Cortex of kidney (tissue), 1 donor: ENCODE data around the gene KDM7A.
"Not testable (repeated sequence)": the region's sequence is repeated elsewhere in the genome, so short reads cannot be mapped to it uniquely, and the experiment has no call there.

Experiments used
- DNase-seq: peaks from one replicate; lab custom pipeline; 2025; lab: John Stamatoyannopoulos, UW

Gene KDM7A

DNA sequence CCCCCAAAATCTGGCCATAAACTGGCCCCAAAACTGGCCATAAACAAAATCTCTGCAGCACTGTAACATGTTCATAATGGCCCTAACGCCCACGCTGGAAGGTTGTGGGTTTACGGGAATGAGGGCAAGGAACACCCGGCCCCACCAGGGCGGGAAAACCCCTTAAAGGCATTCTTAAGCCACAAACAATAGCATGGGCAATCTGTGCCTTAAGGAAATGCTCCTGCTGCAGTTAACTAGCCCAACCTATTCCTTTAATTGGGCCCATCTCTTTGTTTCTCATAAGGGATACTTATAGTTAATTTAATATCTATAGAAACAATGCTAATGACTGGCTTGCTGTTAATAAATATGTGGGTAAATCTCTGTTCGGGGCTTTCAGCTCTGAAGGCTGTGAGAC is 26.2 kb upstream of the KDM7A start:
- not testable (repeated sequence) for DNase-seq

DNA sequence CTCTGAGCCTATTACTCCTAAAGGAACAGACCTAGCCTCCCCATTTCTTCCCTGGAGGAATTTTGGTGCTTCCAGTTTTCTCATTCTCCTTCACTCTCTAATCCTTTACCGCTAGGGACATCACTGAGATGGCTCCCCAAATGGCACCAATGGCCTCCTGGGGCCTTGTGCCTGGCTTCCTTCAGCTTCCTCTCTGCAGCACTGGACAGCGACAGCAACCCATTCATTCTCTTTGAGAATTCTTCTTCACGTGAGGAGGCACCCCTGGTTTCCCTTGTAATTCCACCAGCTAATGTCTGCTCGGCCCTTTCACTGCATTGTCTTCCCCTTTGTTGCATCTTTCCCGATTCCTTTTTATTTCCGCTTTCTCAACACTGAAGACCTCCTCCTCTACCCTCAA is 24.6 kb upstream of the KDM7A start:
- no peak for DNase-seq

DNA sequence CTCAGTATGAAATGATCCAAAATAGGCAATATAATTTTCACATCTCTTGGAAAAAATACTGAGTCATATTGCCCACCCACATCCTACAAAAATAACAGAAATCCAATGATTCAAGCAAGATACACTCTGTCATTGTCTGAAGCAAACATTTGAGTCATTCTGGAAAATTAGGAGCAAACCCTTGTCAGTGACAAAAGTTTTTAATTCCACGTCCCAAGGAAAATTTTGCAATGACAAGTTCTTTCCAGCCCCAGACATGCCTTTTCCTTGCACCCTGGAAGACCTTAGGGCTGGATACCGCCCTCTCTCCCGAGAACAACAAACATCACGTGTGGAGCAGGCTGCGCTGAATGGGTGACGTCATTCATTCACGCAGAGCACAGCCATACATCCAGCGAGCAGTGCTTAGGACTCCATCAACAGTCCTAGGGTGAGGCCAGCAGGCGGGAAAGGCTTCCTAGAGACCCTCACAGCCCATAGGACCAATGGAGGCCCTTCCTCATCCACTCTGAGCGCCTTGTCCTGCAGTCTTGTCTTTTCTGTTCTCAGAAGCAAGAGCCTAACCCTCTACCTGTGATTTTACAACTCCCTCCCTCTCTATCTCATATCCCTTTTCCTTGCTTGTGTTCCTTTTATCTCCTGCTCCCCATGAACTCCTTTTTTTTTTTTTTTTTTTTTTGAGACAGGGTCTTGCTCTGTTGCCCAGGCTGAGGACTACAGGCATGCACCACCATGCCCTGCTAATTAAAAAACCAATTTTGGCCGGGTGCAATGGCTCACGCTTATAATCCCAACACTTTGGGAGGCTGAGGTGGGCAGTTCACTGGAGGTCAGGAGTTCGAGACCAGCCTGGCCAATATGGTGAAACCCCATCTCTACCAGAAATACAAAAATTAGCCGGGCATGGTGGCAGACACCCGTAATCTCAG is 23.5 kb upstream of the KDM7A start:
- no peak for DNase-seq

DNA sequence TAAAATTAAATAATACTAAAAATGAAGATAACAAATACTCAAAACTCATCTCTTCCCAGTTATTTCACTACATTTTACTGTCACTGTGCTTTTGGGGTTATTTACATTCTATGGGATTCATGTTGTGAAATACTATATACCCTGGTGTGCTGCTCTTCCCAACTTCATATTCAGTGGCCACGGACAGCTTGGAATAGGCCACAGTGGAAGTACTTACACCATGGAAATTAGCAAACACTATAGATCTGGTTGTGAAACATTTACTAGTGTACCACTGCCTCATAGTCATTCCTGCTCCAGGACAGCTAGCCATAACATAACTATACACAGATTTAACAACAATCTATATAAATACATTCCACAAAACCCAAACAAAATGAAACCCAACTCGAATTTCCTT is 21.2 kb upstream of the KDM7A start:
- no peak for DNase-seq

DNA sequence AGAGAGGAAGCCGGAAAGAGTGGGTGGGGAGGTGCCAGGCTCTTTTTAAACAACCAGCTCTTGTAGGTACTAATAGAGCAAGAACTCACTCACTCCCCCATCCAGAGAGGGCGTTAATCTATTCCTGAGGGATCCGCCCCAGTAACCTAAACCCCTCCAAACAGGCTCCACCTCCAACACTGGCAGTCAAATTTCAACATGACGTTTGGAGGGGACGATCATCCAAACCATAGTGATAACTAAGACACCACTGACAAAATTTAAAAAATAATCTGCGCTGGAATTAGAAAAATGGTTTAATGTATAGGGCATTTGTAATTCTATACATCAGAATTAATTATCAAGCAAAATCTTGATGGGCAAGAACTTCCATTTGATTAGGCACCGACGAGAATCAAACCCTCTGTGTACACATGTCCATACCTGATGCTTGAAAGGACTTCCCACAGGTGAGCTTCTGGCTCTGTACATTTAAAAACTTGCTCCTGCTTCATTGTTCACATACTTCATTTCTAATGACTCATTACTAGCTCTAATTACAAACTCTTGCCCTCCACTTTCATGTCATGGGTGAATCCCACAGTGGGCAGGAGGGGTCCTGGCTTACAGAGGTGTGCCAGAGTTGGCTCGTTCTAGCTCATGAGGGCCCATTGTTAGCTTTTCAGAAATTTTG is 20.6 kb upstream of the KDM7A start:
- no peak for DNase-seq

DNA sequence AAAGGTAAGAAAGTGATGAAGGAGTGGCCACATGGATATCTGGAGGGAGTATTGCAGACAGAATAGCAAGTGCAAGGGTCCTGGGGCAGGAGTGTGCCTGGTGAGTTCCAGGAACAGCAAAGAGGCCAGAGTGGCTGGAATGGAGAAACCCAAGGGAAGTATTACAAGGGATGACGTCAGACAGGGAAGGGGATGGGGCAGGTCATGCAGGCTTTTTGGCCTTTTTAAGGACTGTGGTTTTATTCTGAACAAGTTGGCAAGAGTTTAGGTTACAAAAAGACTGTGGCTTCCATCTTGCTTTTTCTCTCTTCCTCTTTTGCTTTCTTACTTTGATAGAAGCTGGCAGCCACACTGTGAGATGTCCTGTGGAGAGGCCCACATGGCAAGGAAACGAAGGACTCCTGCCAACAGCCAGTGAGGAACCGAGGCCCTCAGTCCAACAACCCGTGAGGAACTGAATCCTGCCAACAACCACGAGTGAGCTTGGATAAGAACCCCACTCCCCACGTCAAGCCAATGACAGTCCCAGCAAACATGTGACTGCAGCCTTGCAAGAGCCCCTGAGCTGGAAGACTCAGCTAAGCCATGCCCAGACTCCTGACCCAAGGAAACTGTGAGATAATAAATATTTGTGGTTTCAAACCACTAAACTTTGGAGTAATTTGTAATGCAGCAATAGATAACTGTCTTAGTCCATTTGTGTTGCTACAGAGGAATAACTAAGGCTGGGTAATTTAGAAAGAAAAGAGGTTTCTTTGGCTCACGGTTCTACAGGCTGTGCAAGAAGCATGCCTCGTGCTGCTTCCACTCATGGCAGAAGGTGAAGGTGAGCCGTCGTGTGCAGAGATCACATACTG is 19.8 kb upstream of the KDM7A start:
- DNase-seq: no peak

DNA sequence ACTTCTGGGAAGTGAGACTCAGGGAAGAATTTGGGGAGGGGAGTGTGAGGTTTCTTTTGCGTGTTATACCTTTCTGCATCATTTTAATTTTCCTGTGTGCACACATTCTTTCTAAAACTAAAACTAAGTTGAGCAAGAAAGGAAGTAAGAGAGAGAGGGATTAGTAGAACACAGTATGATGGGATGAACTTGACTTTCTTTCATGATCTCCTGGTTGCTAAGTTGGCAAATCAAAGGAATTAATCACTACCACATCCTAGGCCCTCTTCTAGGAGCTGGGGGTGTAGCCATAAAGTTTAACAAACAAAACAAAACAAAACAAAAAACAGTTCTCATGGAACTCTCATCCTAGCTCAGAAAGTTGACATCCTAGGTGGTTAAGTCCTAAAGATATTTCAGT is 19.1 kb upstream of the KDM7A start:
- no peak for DNase-seq

DNA sequence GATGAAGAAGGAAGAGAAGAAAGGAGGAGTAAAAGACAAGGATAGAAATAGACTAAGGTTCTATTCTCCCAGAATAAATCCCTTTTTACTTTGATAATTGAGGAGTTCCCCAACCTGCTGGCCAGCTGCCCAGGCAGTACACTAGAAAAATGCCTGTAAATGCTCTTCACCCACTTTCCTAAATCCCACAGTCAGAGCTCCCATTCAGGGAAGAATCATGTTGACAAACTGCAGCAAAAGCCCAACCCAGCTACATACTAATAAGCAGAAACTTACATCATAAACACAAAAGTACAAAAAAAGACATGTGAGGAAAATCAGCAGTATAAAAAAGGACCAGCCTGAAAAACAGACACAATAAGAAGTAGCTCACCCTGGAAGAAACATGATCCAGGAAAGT is 15.8 kb upstream of the KDM7A start:
- DNase-seq: no peak

DNA sequence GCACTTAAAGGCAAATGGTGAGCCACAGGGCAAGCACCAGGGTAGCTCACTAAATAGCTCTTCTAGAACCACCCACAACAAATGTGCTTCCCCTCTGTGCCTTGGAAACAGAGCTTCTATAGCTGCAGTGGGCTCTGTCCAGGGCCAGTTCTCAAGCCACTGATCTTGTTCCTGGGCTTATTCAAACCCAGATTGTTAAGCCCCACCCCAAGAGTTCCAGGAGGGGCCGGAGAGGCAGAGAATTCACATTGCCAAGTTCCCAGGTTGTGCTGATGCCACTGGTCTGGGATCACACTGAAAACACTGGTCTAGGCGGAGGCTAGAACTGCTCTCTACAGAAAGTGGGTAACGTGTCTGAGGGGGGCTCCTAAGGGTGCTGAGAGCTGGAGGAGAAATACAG is 15.4 kb upstream of the KDM7A start:
- no peak for DNase-seq

DNA sequence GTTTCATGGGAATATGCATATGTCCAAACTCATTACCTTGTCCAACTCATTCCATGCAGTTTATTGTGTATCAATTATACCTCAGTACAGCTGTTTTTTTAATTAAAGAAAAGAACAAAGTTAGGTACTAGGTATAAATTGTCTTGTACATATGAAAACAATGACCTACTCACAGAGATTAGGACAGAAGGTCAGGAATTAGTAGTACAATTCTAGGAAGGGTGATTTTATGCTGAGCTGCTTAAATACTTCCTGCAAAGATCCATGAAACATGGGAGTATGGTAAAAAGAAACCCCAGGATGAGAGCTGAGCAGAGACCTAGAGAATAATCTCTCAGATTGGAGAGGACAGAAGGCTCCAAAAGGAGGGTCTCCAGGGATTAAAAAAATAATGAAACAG is 13.8 kb upstream of the KDM7A start:
- DNase-seq: no peak

DNA sequence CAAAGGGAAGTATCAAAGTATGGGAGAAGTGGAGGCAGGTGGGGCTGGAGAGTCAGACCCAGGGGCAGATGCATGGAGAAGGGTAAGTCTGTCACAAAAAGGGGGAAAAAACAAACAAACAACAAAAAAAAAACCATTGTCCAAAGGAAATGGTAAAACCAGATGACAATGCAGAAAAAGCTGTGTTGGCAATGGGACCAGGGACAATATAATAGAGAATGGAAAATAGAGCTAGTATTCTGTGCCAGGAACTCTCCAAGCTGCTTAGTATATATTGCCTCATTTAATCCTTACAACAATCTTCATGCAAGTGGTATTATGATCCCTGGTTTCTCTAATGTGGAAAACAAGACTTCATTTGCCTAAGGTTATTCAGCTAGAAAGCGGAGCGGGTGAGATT is 13.1 kb upstream of the KDM7A start:
- DNase-seq: no peak

DNA sequence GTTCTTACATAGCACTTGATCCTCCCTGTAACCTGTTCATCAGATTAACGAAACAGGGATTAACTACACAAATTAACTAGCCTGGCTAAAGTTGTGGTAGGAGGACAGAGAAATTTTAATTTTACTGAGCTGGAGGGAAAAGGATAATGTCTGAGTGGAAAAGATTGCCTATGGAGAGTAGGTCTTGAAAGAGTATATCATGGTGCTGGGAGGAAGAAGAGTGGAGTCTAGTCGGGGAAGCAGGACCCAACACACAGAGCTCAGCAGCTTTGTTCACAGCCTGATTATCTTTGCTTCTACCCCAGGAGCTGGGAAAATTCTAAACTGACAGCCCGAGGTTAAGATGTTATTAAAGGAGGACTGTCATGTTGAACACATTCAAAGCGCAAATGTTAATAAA is 6.1 kb upstream of the KDM7A start:
- no peak for DNase-seq

DNA sequence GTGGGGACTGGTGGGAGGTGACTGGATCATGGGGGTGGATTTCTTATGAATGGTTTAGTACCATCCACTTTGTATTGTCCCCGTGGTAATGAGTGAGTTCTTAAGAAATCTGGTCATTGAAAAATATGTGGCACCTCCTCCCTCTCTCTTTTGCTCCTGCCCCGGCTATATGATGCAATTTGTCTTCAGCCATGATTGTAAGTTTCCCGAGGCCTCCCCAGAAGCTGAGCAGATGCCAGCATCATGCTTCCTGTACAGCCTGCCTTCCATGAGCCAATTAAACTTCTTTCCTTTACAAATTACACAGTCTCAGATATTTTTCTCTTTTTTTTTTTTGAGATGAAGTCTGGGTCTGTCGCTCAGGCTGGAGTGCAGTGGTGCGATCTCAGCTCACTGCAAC is 2.6 kb upstream of the KDM7A start:
- DNase-seq: no peak

DNA sequence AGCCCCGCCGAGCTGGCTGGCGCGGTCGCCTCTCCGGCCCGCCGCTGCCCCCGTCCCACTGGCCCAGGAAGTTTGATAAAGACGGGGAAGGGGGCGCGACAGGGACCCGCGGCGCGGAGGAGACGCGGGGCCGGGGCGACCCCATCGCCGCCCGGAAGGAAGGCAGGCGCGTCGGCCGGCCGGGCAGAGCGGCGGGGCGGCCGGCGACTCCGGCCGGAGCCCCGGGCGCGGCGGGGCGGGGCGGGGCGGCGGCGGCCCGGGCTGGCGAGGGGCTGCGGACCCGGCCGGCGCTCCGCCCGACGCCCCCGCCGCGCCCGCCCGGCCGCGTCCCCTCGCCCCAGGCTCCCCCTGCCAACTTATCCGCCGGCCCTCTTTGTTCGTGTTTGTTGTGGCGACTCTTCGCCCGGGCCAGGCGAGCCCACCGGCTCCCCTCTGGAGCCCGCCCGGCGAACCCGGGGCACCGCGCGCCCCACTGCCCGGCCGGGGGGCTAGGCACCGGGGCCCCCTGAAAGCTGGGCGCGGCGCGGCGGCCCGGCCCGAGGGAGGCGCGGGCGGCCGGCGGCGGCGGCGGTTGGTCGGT is 571 bp downstream of the KDM7A start:
- DNase-seq: no peak

DNA sequence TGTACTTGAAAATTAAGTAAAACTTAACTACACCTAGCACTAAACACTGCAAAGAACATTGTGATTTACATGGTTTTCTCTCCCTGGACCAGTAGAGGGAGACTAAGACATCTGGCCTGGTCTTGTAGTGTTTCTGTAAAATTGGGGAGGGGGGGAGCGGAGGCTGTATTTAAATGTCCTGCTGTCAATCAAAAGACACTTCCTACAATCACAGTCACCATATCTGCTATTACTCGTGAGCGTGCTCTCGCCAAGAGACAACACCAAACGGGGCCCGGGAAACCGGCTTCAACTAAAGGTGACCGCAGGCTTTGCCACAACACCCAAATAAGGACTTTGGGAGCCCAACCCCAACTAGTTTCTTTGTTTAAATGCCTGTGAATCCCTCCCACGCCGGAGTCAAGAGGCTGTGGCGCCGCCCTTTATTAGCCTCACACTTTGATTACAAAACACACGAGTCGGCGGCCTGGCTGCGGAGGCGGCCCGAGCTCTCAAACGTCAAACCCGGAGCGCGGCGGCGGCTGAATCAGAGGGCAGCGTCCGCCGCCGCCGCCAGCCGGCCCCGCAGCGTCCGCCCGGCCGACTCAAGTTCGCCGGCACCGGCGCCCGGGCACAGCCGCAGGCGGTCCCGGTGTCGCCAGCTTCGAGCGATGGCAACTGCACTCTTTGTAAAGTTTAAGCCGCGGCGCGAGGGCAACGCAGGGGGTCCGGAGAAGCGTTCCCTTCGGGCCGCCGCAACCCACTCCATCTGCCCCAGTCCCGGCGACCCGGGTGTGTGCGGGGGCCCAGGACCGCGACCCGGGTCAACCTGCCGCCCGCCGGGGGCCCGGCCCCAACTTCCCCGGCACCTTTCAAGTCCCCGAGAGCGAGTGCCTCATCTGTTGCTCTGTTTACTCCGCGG is 1.3 kb downstream of the KDM7A start:
- no peak for DNase-seq

DNA sequence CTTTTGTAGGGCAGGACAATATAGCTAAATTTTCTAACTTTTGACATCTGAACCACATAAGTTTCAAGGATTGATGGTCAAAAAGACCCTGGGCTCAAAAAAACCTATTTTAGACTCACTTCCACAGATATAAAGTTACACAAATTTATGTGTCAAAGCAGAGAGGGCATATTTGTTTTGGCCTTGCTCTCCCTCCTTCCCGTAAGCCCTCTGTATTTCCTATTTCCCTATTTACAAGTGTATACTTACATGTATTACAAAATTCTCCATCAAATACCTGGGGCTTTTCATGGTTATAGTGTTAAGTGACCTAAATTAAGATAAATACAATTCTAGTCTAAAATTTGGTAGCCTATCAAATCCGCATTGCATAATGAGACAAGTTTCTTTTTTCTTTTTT is 2.6 kb downstream of the KDM7A start:
- DNase-seq: no peak

DNA sequence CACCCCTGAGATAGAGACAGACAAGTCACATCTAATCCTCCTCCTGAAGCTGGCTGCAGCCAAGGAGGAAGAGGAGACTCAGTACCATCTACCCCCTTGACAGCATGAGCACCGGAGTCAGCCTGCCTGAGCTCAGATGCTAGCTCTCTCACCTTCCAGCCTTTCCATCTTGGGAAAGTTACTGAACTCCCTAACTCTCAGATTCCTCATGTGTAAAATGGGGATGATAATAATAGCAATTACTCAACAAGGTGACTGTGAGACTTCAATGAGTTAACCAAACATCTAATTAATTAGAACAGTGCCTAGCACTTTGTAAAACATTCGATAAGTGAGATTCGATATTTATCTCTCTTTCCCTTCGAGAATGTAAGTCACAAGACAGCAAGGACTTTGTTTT is 6.4 kb downstream of the KDM7A start:
- no peak for DNase-seq

DNA sequence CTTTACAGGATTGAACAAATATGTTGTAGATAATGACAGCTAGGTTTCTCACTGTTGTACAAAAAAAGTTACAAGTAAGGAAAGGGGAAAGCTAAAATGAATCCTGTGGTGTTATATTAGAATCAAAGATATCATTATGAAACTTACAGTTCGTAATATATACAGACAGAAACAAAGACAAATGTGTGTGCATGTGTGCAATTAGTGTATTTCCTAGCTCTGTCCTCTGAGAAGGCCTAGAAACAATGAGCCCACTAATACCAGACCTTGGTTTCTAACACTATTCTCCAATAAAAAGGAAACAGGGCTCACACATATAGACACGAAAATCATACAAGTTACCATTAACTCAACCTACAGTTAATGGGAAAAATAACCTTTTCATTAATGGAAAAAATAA is 8.0 kb downstream of the KDM7A start:
- no peak for DNase-seq

DNA sequence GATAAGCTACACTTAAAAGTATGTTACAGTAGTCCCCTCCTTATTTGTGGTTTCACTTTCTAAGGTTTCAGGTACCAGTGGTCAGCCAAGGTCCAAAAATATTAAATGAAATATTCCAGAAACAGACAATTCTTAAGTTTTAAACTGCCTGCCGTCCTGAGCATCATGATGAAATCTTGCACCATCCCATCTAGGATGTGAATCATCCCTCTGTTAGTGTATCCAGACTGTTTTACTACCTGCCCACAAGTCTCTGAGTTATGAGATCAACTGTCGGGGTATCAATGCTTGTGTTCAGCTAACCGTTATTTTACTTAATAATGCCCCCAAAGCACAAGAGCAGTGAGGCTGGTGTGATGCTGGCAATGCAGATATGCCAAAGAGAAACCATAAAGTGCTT is 11.4 kb downstream of the KDM7A start:
- DNase-seq: no peak

DNA sequence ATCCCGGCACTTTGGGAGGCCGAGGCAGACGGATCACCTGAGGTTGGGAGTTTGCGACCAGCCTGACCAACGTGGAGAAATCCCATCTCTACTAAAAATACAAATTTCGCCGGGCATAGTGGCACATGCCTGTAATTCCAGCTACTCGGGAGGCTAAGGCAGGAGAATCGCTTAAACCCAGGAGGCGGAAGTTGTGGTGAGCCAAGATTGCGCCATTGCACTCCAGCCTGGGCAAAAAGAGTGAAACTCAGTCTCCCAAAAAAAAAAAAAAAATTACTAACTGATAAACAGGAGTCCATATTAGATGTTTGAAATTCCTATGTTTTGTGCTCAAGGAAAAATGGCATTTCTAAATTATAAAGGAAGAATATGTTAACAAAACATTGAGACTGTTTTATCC is 14.7 kb downstream of the KDM7A start:
- DNase-seq: not testable (repeated sequence)

DNA sequence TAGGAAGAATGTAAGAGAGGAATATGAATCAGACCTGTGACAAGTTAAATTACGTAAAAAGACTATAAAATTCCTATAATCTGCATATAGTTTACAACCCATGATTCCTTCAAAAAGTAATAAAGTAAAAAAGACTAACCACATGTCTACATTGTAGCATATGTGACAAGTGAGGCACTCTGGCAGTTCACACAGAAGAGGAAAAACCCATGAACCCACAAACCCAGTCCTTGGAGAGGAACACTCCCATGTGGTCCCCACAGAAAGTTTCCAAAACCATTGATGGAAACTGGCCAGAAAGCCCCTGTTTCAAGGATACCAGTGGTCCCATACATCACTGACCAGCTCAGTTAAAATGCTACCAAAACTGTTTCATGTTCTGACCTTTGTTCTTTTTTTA is 15.7 kb downstream of the KDM7A start:
- DNase-seq: no peak
